ENCODE data around the gene GPER1.

Gene GPER1

DNA sequence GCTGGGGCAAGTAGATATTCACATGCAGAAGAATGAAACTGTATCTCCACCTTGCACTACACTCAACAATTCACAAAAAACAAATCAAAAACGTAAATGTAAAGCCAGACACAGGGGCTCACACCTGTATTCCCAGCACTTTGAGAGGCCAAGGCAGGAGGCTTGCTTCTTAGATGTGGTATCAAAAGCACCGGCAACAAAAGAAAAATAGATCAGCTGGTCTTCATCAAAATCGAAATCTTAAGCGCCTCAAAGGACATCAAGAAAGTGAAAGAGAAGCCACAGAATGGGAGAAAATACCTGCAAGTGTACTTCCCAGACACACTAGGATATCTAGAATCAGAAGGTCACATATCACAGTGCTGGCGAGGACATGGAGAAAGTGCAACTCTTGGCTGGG is 31.3 kb downstream of the GPER1 start:
- Mint-ChIP-seq H3K36me3 (peaks cover 2% of the 10 kb centered on the region), H3K27me3 (no peaks in the 10 kb centered on the region), H3K27ac (no peak overlapping the region), H3K4me3 (no peak overlapping the region), H3K9me3 (ENCODE audit: low read depth) (no peaks in the 10 kb centered on the region), H3K4me1 (ENCODE audit: low read depth) (peaks cover 10% of the 10 kb centered on the region)

- H3K4me1 Mint-ChIP-seq (ENCODE audit: low read depth), result peaks cover 10% of the 10 kb centered on the region
- no peak overlapping the region for H3K4me3 Mint-ChIP-seq
- no peaks in the 10 kb centered on the region for H3K27me3 Mint-ChIP-seq
- H3K27ac Mint-ChIP-seq, result no peak overlapping the region
- no peaks in the 10 kb centered on the region for H3K9me3 Mint-ChIP-seq (ENCODE audit: low read depth)
- peaks cover 2% of the 10 kb centered on the region for H3K36me3 Mint-ChIP-seq
Observed at GRCh38 chr7:1120791-1121190, 32.9 kb downstream of the GPER1 start.

DNA sequence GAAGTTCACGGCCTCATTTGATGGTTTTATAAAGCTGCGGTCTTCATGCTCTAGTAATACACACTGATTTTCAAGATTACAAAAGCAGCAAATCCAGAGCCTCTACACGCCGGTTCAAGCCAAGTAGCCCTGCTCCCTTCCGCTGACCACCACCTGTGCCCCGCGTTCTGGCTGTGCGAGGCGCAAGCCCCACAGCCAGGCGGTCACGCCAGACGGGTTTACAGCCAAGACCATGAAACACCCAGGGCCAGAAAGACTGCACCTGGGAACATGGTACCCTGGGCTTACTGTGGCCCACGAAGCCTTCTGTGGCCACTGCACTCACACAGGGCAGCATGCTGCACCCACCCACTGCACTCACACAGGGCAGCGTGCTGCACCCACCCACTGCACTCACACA is 33.6 kb downstream of the GPER1 start:
- Mint-ChIP-seq H3K27ac (no peak overlapping the region), H3K36me3 (peaks cover 2% of the 10 kb centered on the region), H3K4me1 (ENCODE audit: low read depth) (peaks cover 10% of the 10 kb centered on the region), H3K27me3 (no peaks in the 10 kb centered on the region), H3K4me3 (no peak overlapping the region), H3K9me3 (ENCODE audit: low read depth) (no peaks in the 10 kb centered on the region)

DNA sequence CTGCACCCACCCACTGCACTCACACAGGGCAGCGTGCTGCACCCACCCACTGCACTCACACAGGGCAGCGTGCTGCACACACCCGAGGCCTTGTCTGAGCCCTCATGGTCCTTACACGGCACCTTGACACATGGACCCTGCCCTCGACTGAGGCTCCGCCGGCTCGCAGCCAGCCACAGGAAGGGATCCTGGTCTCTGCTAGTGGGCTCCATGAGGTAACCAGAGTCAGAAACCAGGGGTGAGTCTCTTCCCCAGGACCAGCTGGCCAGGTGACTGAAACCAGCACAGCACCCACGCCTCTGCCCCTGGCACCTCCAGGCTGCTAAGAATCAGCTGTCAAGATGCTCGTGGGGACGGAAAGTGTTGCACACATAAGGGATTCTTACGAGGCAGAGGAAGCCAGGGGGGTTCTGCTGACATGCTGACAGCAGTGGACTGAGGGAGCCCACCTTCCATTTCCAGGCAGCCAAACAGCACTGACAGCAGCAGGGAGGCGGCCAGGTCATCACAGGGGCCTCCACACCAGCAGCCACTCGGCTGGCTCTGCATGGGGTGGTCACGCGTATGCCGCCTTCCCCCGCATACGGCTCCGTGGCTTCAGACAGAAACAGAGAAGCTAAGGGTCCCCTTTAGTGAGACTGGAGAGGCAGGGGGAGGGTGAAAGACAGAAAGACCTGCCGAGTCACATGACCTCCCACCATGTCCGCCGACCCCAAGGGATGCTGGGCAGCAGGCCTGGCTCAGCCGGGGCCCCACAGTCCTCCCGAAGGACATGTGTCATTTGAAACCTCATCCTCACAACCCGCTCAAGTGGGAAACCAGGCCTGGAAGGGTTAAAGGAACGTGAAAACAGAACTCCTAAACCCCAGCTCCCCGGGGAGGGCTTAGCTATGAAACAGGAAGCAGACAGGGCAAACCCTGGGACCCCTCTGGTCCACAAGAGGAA is 34.2 kb downstream of the GPER1 start:
- no peaks in the 10 kb centered on the region for H3K9me3 Mint-ChIP-seq (ENCODE audit: low read depth)
- peaks cover 2% of the 10 kb centered on the region for H3K36me3 Mint-ChIP-seq
- no peak overlapping the region for H3K4me3 Mint-ChIP-seq
- H3K27me3 Mint-ChIP-seq, result no peaks in the 10 kb centered on the region
- peaks cover 10% of the 10 kb centered on the region for H3K4me1 Mint-ChIP-seq (ENCODE audit: low read depth)
- no peak overlapping the region for H3K27ac Mint-ChIP-seq

GRCh38 chr7:1122832-1123501 is 35.1 kb downstream of the GPER1 start:
- Mint-ChIP-seq H3K27me3 (no peaks in the 10 kb centered on the region), H3K36me3 (no peaks in the 10 kb centered on the region), H3K27ac (no peak overlapping the region), H3K4me1 (ENCODE audit: low read depth) (peaks cover 10% of the 10 kb centered on the region), H3K9me3 (ENCODE audit: low read depth) (no peaks in the 10 kb centered on the region), H3K4me3 (no peak overlapping the region)

GRCh38 chr7:1123715-1124114 is 35.8 kb downstream of the GPER1 start:
- Mint-ChIP-seq H3K4me1 (ENCODE audit: low read depth) (peaks cover 5% of the 10 kb centered on the region), H3K4me3 (no peak overlapping the region)

DNA sequence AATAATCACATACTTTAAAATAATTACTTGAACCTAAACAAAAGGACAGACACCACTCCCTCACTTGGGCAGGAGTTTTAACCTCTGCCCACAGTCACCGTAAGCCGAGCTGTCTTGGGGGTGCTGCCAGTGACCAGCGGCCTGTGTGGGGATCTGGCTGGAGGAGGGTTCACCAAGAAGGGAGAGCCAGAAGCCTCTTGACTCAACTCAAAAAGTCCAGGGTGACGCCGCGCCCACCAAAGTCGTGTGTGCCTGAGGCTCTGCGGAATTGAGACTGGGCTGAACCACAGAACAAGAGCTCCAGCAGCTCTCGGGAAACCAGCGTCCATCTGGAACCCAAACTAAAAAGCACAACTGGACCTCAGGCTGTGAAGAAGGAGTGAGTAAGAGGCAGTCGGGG is 36.3 kb downstream of the GPER1 start:
- peaks cover 3% of the 10 kb centered on the region for H3K4me1 Mint-ChIP-seq (ENCODE audit: low read depth)
- no peak overlapping the region for H3K27ac Mint-ChIP-seq
- no peaks in the 10 kb centered on the region for H3K9me3 Mint-ChIP-seq (ENCODE audit: low read depth)
- H3K27me3 Mint-ChIP-seq, result no peaks in the 10 kb centered on the region
- H3K36me3 Mint-ChIP-seq, result no peaks in the 10 kb centered on the region
- H3K4me3 Mint-ChIP-seq, result no peak overlapping the region

More at GRCh38 chr7:1123715-1124114, 35.8 kb downstream of the GPER1 start:
- no peaks in the 10 kb centered on the region for H3K36me3 Mint-ChIP-seq
- no peak overlapping the region for H3K27ac Mint-ChIP-seq
- H3K9me3 Mint-ChIP-seq (ENCODE audit: low read depth), result no peaks in the 10 kb centered on the region
- H3K27me3 Mint-ChIP-seq, result no peaks in the 10 kb centered on the region

DNA sequence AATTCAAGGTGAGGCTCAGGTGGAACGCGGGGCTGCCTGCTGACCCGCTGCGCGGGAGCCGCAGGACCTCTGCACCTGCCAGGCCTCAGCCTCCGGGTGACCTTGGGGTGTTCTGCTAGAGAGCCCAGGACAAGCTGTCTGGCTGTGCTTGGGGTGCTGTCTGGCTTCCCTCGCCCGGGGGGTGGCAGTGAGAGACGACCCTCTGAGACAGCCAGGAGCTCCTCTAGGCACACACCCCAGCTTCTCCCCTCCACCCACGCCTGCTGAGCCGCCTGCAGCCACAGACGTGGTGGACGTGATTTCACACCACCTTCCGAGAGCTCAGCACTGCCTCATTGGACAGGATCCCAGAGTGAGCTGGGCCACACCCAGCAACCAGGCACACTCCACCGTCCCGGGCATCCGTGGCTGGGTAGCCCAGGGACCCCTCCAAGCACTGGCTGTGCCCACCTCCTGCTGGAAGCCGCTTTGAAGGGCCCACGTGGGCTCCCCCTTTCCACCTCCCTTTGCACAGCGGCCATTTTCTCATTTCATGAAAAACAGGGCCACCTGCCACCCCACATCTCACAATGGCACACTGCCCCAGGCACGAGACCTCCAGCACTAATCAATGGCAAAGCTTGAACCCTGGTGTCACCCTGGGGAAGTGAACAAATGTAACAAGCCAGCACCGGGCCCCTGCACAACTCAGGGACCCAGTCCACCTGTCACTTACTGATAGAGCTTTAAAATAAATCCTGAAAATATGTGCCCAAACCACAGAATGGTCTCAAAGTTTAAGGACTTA is 37.1 kb downstream of the GPER1 start:
- Mint-ChIP-seq H3K27ac (no peak overlapping the region), H3K4me1 (ENCODE audit: low read depth) (no peaks in the 10 kb centered on the region), H3K9me3 (ENCODE audit: low read depth) (no peaks in the 10 kb centered on the region), H3K27me3 (no peaks in the 10 kb centered on the region), H3K36me3 (no peaks in the 10 kb centered on the region), H3K4me3 (no peak overlapping the region)

GRCh38 chr7:1125603-1125969 is 37.7 kb downstream of the GPER1 start:
- no peaks in the 10 kb centered on the region for H3K27me3 Mint-ChIP-seq
- no peak overlapping the region for H3K4me3 Mint-ChIP-seq
- H3K27ac Mint-ChIP-seq, result no peak overlapping the region
- H3K36me3 Mint-ChIP-seq, result no peaks in the 10 kb centered on the region
- no peaks in the 10 kb centered on the region for H3K4me1 Mint-ChIP-seq (ENCODE audit: low read depth)
- H3K9me3 Mint-ChIP-seq (ENCODE audit: low read depth), result no peaks in the 10 kb centered on the region

GRCh38 chr7:1127001-1127400 is 39.1 kb downstream of the GPER1 start:
- Mint-ChIP-seq H3K4me1 (ENCODE audit: low read depth) (no peaks in the 10 kb centered on the region), H3K27me3 (no peaks in the 10 kb centered on the region), H3K9me3 (ENCODE audit: low read depth) (peaks cover 3% of the 10 kb centered on the region), H3K4me3 (no peak overlapping the region), H3K27ac (no peak overlapping the region), H3K36me3 (peaks cover 3% of the 10 kb centered on the region)

- Mint-ChIP-seq H3K36me3 (peaks cover 7% of the 10 kb centered on the region), H3K9me3 (ENCODE audit: low read depth) (peaks cover 3% of the 10 kb centered on the region), H3K4me3 (no peak overlapping the region), H3K4me1 (ENCODE audit: low read depth) (no peaks in the 10 kb centered on the region), H3K27ac (no peak overlapping the region), H3K27me3 (no peaks in the 10 kb centered on the region)
Observed at GRCh38 chr7:1129431-1129830, 41.5 kb downstream of the GPER1 start.

DNA sequence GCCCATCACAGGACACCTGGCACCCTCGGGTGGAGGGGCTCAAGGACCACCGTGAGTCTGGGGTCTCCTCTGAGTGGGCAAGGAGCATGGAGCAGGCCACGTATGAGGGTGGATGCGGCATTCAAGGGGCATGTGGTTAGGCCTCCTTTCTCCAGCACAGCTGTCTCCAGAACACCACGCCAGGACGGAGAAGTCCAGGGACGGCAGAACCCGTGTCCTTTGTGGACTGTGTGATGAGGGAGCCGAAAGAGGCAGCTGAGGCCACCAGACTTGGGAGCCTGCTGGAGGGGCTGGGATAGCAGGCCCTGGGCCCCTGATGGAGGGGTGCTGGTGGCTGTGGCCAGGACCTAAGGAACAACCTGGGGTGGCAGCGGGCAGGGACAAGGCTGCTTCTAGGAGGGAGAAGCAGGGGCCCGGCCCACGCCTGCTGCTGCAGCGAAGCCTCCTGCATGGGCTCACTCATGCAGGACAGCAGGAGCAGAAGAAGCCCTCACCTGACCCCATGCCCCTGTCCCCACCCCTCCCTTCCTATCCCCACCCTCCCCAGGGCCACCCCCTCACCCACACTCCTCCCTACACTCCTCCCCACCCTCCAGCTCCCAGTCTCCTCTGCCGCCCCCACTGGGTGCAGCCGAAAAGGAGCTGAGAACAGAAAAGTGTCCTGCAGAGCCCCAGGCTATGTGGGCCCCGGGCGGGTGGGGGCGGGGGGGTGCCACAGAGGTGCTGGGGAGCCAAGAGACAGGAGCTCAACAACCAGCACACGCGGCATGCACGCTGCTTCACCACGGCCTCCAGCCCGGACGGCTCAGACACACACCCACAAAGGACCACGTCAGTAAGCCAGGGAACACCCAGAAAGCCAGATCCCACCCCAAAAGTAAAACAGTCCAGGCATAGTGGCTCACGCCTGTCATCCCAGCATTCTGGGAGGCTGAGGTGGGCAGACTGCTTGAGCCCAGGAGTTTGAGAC is 42.4 kb downstream of the GPER1 start:
- no peak overlapping the region for H3K4me3 Mint-ChIP-seq
- H3K4me1 Mint-ChIP-seq (ENCODE audit: low read depth), result no peaks in the 10 kb centered on the region
- peaks cover 3% of the 10 kb centered on the region for H3K9me3 Mint-ChIP-seq (ENCODE audit: low read depth)
- peaks cover 7% of the 10 kb centered on the region for H3K36me3 Mint-ChIP-seq
- H3K27ac Mint-ChIP-seq, result no peak overlapping the region
- H3K27me3 Mint-ChIP-seq, result no peaks in the 10 kb centered on the region

DNA sequence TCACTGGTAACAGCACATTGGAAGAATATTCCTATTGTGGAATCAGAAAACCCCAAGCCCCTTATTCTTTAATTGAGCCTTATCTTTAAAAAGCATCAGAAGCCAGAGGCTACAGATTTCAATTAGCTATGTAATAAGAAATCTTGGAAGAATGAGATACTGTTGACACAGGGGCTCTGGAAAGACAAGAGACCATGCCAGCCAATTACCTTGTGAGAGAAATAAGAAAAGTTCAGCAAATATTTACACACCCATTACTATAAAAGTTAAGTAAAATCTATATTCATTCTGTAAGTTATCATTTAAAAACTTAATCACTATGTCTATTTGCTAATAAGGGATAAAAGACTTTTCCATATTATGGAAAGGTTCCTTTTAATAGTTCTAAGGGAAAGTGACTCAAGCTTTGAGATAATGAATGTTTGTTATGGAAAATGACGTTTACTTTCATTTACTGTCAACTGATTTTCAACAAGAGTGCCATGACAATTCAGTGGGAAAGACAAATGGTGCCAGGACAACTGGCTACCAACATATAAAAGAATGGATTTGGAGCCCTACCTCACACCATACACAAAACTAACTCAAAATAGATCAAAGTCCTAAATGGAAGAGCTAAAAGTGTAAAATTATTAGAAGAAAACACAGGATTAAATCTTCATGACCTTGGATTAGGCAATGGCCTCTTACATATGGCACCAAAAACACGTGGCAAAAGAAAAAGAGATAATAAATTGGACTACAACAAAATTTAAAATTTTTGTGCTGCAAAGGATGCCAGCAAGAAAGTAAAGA is 43.8 kb downstream of the GPER1 start:
- H3K4me1 Mint-ChIP-seq (ENCODE audit: low read depth), result peaks cover 1% of the 10 kb centered on the region
- no peaks in the 10 kb centered on the region for H3K27me3 Mint-ChIP-seq
- peaks cover 7% of the 10 kb centered on the region for H3K36me3 Mint-ChIP-seq
- peaks cover 3% of the 10 kb centered on the region for H3K9me3 Mint-ChIP-seq (ENCODE audit: low read depth)
- H3K27ac Mint-ChIP-seq, result no peak overlapping the region
- H3K4me3 Mint-ChIP-seq, result no peak overlapping the region

Measured in activated naive CD8-positive, alpha-beta T cell (primary cell).